Measurements from ENCODE around the gene BBLN. TPM values are rescaled to one million over a fixed set of nuclear protein-coding genes. Genes with fewer than 3 reads are reported as not detected.

Gene BBLN
- total RNA-seq, 2 donors from 2014 or later = 65.7 to 82.1 TPM

GRCh38 chr9:128121466-128121810 lies 38.6 kb upstream of the BBLN start:
- Mint-ChIP-seq H3K27ac (no peak overlapping the region), H3K4me1 (peaks cover 7% of the 10 kb centered on the region), H3K4me3 (no peak overlapping the region), H3K36me3 (ENCODE audit: low read depth) (peaks cover 21% of the 10 kb centered on the region), H3K27me3 (ENCODE audit: insufficient read depth) (no peaks in the 10 kb centered on the region), H3K9me3 (no peaks in the 10 kb centered on the region)
- H3K36me3 ChIP-seq (ENCODE audit: control insufficient read depth, insufficient read depth, low read length) = peaks cover 21% of the 10 kb centered on the region
- H3K9ac ChIP-seq (ENCODE audit: extremely low read depth, low read length, poor library complexity, severe bottlenecking) = no peak overlapping the region
- H3K9me3 ChIP-seq (ENCODE audit: control insufficient read depth, low read length) = no peaks in the 10 kb centered on the region
- no peak for DNase-seq
- no peak overlapping the region for H3K4me3 ChIP-seq (ENCODE audit: low read length)
- no peak overlapping the region for H3K27ac ChIP-seq (ENCODE audit: low read depth, low read length)
- 84 to 92% methylated on average over 4 to 5 of the region's 5 CpGs for WGBS, 2 experiments (ENCODE audit: insufficient coverage in 1 of 2, insufficient read length in 1 of 2)
- no peaks in the 10 kb centered on the region for H3K27me3 ChIP-seq (ENCODE audit: control insufficient read depth, insufficient read depth, low read length, poor library complexity, severe bottlenecking)
- no peaks in the 10 kb centered on the region for H3K4me1 ChIP-seq (ENCODE audit: control insufficient read depth, insufficient read depth, low read length)
- TF ChIP-seq CTCF (conservative IDR thresholded peaks at IDR 0.05) = no peak

GRCh38 chr9:128121924-128122808 lies 37.9 kb upstream of the BBLN start:
- WGBS, 2 experiments (ENCODE audit: insufficient coverage in 1 of 2, insufficient read length in 1 of 2) = 92 to 93% methylated on average over 18 to 27 of the region's 27 CpGs
- Histone ChIP-seq H3K9me3 (ENCODE audit: control insufficient read depth, low read length) (no peaks in the 10 kb centered on the region), H3K27ac (ENCODE audit: low read depth, low read length) (no peak overlapping the region), H3K9ac (ENCODE audit: extremely low read depth, low read length, poor library complexity, severe bottlenecking) (no peak overlapping the region), H3K36me3 (ENCODE audit: control insufficient read depth, insufficient read depth, low read length) (peaks cover 21% of the 10 kb centered on the region), H3K27me3 (ENCODE audit: control insufficient read depth, insufficient read depth, low read length, poor library complexity, severe bottlenecking) (no peaks in the 10 kb centered on the region), H3K4me3 (ENCODE audit: low read length) (no peak overlapping the region), H3K4me1 (ENCODE audit: control insufficient read depth, insufficient read depth, low read length) (no peaks in the 10 kb centered on the region)
- Mint-ChIP-seq H3K27ac (no peak overlapping the region), H3K4me3 (no peak overlapping the region), H3K4me1 (peaks cover 7% of the 10 kb centered on the region), H3K27me3 (ENCODE audit: insufficient read depth) (no peaks in the 10 kb centered on the region), H3K9me3 (no peaks in the 10 kb centered on the region), H3K36me3 (ENCODE audit: low read depth) (peaks cover 21% of the 10 kb centered on the region)
- peak; percentile 36 for DNase-seq
- no peak for TF ChIP-seq CTCF (conservative IDR thresholded peaks at IDR 0.05)

- Histone ChIP-seq H3K4me1 (ENCODE audit: control insufficient read depth, insufficient read depth, low read length) (no peaks in the 10 kb centered on the region), H3K27me3 (ENCODE audit: control insufficient read depth, insufficient read depth, low read length, poor library complexity, severe bottlenecking) (no peaks in the 10 kb centered on the region), H3K36me3 (ENCODE audit: control insufficient read depth, insufficient read depth, low read length) (peaks cover 21% of the 10 kb centered on the region), H3K27ac (ENCODE audit: low read depth, low read length) (no peak overlapping the region), H3K4me3 (ENCODE audit: low read length) (no peak overlapping the region), H3K9me3 (ENCODE audit: control insufficient read depth, low read length) (no peaks in the 10 kb centered on the region), H3K9ac (ENCODE audit: extremely low read depth, low read length, poor library complexity, severe bottlenecking) (no peak overlapping the region)
- Mint-ChIP-seq H3K9me3 (no peaks in the 10 kb centered on the region), H3K4me1 (peaks cover 7% of the 10 kb centered on the region), H3K4me3 (no peak overlapping the region), H3K36me3 (ENCODE audit: low read depth) (peaks cover 21% of the 10 kb centered on the region), H3K27me3 (ENCODE audit: insufficient read depth) (no peaks in the 10 kb centered on the region), H3K27ac (no peak overlapping the region)
- no peak for TF ChIP-seq CTCF (conservative IDR thresholded peaks at IDR 0.05)
- DNase-seq = no peak
- WGBS, 2 experiments (ENCODE audit: insufficient coverage in 1 of 2, insufficient read length in 1 of 2) = 95% methylated on average over 23 to 24 of the region's 24 CpGs
Observed at GRCh38 chr9:128122809-128123175, 37.3 kb upstream of the BBLN start.

Measured in endodermal cell (in vitro differentiated cells).